K562 (cell line): ENCODE results near the gene FBXL12. TPM values are rescaled to one million over a fixed set of nuclear protein-coding genes. Genes with fewer than 3 reads are reported as not detected.
A peak's percentile ranks its signal among the peaks of the same experiment; 100 is the strongest.

Source experiments
- ATAC-seq: fragments of 200-7000 bp; cut with Tn5 transposase; 3 replicates; pipeline ENCODE4 v1.9.1; 2020; ENCODE audit warnings: moderate library complexity
- BruUV-seq: library from RNA; stranded (reverse); fragments of 400-500 nt; replicated peaks from 2 replicates; lab custom pipeline; 2021; lab: Mats Ljungman, UMichigan
- CTCF ChIA-PET: fragments of 300-600 bp; formaldehyde crosslinking; extraction: SDS; loops from one replicate; lab custom pipeline; 2021; ENCODE audit warnings: low intra/inter-chr PET ratio; lab: Yijun Ruan, JAX
- POLR2A ChIA-PET: fragments of 300-600, 350-650 bp; sonication (Branson Sonifier 250); formaldehyde crosslinking; extraction: SDS; loops from one replicate; lab custom pipeline; 2021; ENCODE audit warnings: antibody characterized with exemption, inconsistent platforms; lab: Yijun Ruan, JAX
- DNase-seq, 4 experiments: peaks; one replicate each; pipeline versions ENCODE4 v3.0.0 to v3.0.0-alpha.2; 2011 to 2018; ENCODE audit warnings: low spot score in 3 of 4, mixed read lengths in 3 of 4; ENCODE audit errors: extremely low read depth in 1 of 4
- FAIRE-seq: peaks from 2 replicates; lab custom pipeline; 2011; peaks lifted over from hg19 to GRCh38; lab: Jason Lieb, UNC
- H2AFZ ChIP-seq: 2 replicates; pipeline ENCODE4 v1.6.0; 2011; ENCODE audit warnings: low read depth, low read length, control low read depth, inconsistent platforms
- H3K27ac ChIP-seq: fragments of 200-600 bp; 3 replicates; pipeline ENCODE4 v1.8.0; 2011; ENCODE audit warnings: low read depth, mild to moderate bottlenecking, control low read depth, inconsistent platforms, low read length, moderate library complexity, mixed read lengths; ENCODE audit errors: extremely low read depth
- H3K27me3 ChIP-seq, 2 experiments: fragments of 300-600 bp in 1 of 2; 2 replicates in 1 of 2; 3 replicates in 1 of 2; pipeline versions ENCODE4 v1.6.0 to v1.8.0; 2011; ENCODE audit warnings: inconsistent platforms in 2 of 2, low read length in 2 of 2, mild to moderate bottlenecking in 1 of 2, mixed read lengths in 1 of 2, moderate library complexity in 1 of 2; ENCODE audit not compliant: control insufficient read depth in 2 of 2, insufficient read depth in 2 of 2
- H3K36me3 ChIP-seq: fragments of 300-600 bp; 3 replicates; pipeline ENCODE4 v1.8.0; 2011; ENCODE audit warnings: mild to moderate bottlenecking, low read length, inconsistent platforms; ENCODE audit not compliant: control insufficient read depth, insufficient read depth
- H3K4me1 ChIP-seq, 2 experiments: fragments of 200-600 bp in 1 of 2; replicated peaks in 1 of 2; 2 replicates in 1 of 2; 3 replicates in 1 of 2; pipeline versions ENCODE4 v1.5.1 to v1.8.0; 2011; ENCODE audit warnings: inconsistent platforms in 2 of 2, low read length in 2 of 2, mild to moderate bottlenecking in 1 of 2, mixed read lengths in 1 of 2, moderate library complexity in 1 of 2; ENCODE audit not compliant: control insufficient read depth in 2 of 2, insufficient read depth in 2 of 2
- H3K4me2 ChIP-seq: 2 replicates; pipeline ENCODE4 v1.6.1; 2011; ENCODE audit warnings: low read length, control low read depth, inconsistent platforms, mixed read lengths; ENCODE audit not compliant: insufficient read depth
- H3K4me3 ChIP-seq: fragments of 200-600 bp; sonication (generic), shearing (Covaris generic); 2 replicates; pipeline ENCODE4 v1.5.1; 2016; ENCODE audit warnings: control low read depth, inconsistent platforms
- H3K79me2 ChIP-seq: fragments of 200-600 bp; 3 replicates; pipeline ENCODE4 v1.8.0; 2011; ENCODE audit warnings: low read length, inconsistent platforms; ENCODE audit not compliant: control insufficient read depth, insufficient read depth
- H3K9ac ChIP-seq, 2 experiments: 2 replicates each; pipeline versions ENCODE4 v1.6.0 to v1.6.1; 2011; ENCODE audit warnings: low read depth in 2 of 2, low read length in 2 of 2, control low read depth in 1 of 2, inconsistent platforms in 1 of 2, mild to moderate bottlenecking in 1 of 2, mixed read lengths in 1 of 2; ENCODE audit not compliant: insufficient read depth in 1 of 2
- H3K9me1 ChIP-seq: one replicate; pipeline ENCODE4 v1.6.0; 2011; ENCODE audit warnings: inconsistent platforms, mild to moderate bottlenecking, low read length, moderate library complexity; ENCODE audit not compliant: control insufficient read depth, insufficient read depth
- H3K9me3 ChIP-seq: replicated peaks from 2 replicates; pipeline ENCODE4 v1.5.1; 2011; ENCODE audit warnings: low read depth, low read length, inconsistent platforms; ENCODE audit not compliant: control insufficient read depth, insufficient read depth
- H4K20me1 ChIP-seq: replicated peaks from 2 replicates; pipeline ENCODE4 v1.6.1; 2011; ENCODE audit warnings: low read length, inconsistent platforms, mixed read lengths; ENCODE audit not compliant: control insufficient read depth, insufficient read depth
- HBP1 ChIP-seq: fragments of 450-650 bp; formaldehyde crosslinking; IDR thresholded peaks from 2 replicates; pipeline ENCODE4 v1.4.0; 2022; ENCODE audit warnings: missing genetic modification characterization
- HNRNPK ChIP-seq: fragments of 200-400 bp; formaldehyde crosslinking; IDR thresholded peaks from one replicate; pipeline ENCODE4 v1.6.1; 2018; ENCODE audit warnings: mild to moderate bottlenecking, low read depth, low read length; ENCODE audit not compliant: poor library complexity, severe bottlenecking
- ZFX ChIP-seq: sonication (generic); formaldehyde crosslinking; IDR thresholded peaks from 2 replicates; pipeline ENCODE4 v1.8.0; 2022; ENCODE audit warnings: mild to moderate bottlenecking, missing genetic modification reagents, moderate library complexity
- WGBS: fragments of 100-300 bp; shearing (Covaris generic); methylation state at CpG from one replicate; pipeline ENCODE4 v1.1.6; 2016; ENCODE audit warnings: low coverage, mixed read lengths; ENCODE audit not compliant: insufficient coverage; ENCODE audit errors: missing lambda C conversion rate; 5-methylcytosine and 5-hydroxymethylcytosine counted together
- in situ Hi-C: fragments of 300-500 bp; cut with MboI; formaldehyde crosslinking; loops from 4 replicates; pipeline ENCODE4 v1.15.0; 2018; ENCODE audit warnings: inconsistent platforms, mixed read lengths
- intact Hi-C: fragments of 100-400 bp; cut with micrococcal nuclease; formaldehyde crosslinking; loops from 2 replicates; pipeline ENCODE4 v1.14.2; 2022
- polyA plus RNA-seq, 8 experiments: library from polyadenylated mRNA; depleted of rRNA in 4 of 8; stranded (reverse) in 5 of 8; unstranded in 3 of 8; fragments of >200 nt; fragmentation: Nextera tagmentation in 2 of 8; fragmentation: Illumina TruSeq in 1 of 8; extraction: Ambion mirVana in 2 of 8; extraction: Trizol in 1 of 8; gene quantifications; 2 replicates each; pipeline versions ENCODE4 v1.2.1 to v1.2.3, GENCODE V29; 2011 to 2014; ENCODE audit warnings: inconsistent platforms in 1 of 8, missing spikeins in 1 of 8
- total RNA-seq, 7 experiments: library from RNA; depleted of rRNA in 6 of 7; stranded (reverse); fragments of >200 nt in 6 of 7; fragmentation: Illumina TruSeq in 2 of 7; extraction: Trizol in 2 of 7; gene quantifications; 2 replicates each; pipeline versions ENCODE4 v1.2.1 to v1.2.3, GENCODE V29; 2011 to 2021; ENCODE audit warnings: low replicate concordance in 1 of 7
- TF ChIP-seq, protein P1 (sequence below): fragments of 450-650 bp; IDR thresholded peaks from one replicate; pipeline ENCODE4 v1.6.1; 2018; ENCODE audit warnings: mild to moderate bottlenecking, moderate library complexity; ENCODE audit not compliant: partially characterized antibody

The FBXL12 gene
- total and polyA plus RNA-seq, 9 of the 15 experiments (the other 6 are each of a cell fraction or from before 2014, with no cell fraction given), result 2.7 to 40.5 (median 26.5) TPM

- TF ChIP-seq HBP1 (CRISPR knock-in tag) (0 out of 2 replicates have a peak, but pooled peaks have one; percentile 13), HNRNPK (no peak)
Measured at GRCh38 chr19:9834307-9834725, 15.4 kb upstream of the FBXL12 start (continued).

GRCh38 chr19:9828551-9829063, 9.7 kb upstream of the FBXL12 start:
- BruUV-seq, result no TSS peak
- H2AFZ ChIP-seq, result no peak overlapping the region
- H3K9me3 ChIP-seq, result no peaks in the 10 kb centered on the region
- no peaks in the 10 kb centered on the region for H3K27me3 ChIP-seq
- peak overlapping the region; percentile 66 for H3K27ac ChIP-seq
- peak overlapping the region; percentile 90 for H3K4me2 ChIP-seq
- H3K4me3 ChIP-seq, result peak overlapping the region; percentile 80
- peak; percentile 45 for ATAC-seq
- H3K36me3 ChIP-seq, result peaks cover 31% of the 10 kb centered on the region; the same call in 2 of the 3 replicates
- H4K20me1 ChIP-seq, result no peaks in the 10 kb centered on the region; the same call in 1 of the 2 replicates
- POLR2A ChIA-PET, result interaction anchor here (0.5 to 0.9 kb wide), 3 partner anchors 70 to 1699 kb away, joined by 3 to 4 read pairs (median 3); partner anchors contain the start of gene ZNF561
- WGBS, result under 1% methylated on average over 13 of the region's 13 CpGs
- peak overlapping the region; percentile 88 to 99 for H3K9ac ChIP-seq
- H3K4me1 ChIP-seq, result peaks cover 2 to 15% of the 10 kb centered on the region in 2 experiments; a peak in 3 of 5 replicates
- intact Hi-C loops (no loop called here), in situ Hi-C loops (no loop called here)
- H3K9me1 ChIP-seq, result no peaks in the 10 kb centered on the region
- TF ChIP-seq, protein P1, sequence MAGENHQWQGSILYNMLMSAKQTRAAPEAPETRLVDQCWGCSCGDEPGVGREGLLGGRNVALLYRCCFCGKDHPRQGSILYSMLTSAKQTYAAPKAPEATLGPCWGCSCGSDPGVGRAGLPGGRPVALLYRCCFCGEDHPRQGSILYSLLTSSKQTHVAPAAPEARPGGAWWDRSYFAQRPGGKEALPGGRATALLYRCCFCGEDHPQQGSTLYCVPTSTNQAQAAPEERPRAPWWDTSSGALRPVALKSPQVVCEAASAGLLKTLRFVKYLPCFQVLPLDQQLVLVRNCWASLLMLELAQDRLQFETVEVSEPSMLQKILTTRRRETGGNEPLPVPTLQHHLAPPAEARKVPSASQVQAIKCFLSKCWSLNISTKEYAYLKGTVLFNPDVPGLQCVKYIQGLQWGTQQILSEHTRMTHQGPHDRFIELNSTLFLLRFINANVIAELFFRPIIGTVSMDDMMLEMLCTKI, result no peak
- TF ChIP-seq ZFX (CRISPR knock-in tag), result peak; percentile 3; the same call in 1 of the 2 replicates
- H3K79me2 ChIP-seq, result peaks cover 46% of the 10 kb centered on the region
- CTCF ChIA-PET, result no interaction called here
- no peak for FAIRE-seq
- peak in 1 of 4 experiments; percentile 45 for DNase-seq
